NCI-H748 treated with DMSO at 0.1 percent for 48 hours (cell line): ENCODE data around the gene PRKCI.
"Not testable (repeated sequence)": the region's sequence is repeated elsewhere in the genome, so short reads cannot be mapped to it uniquely, and the experiment has no call there.

Experiments
- DNase-seq: peaks from one replicate; lab custom pipeline; 2025; lab: John Stamatoyannopoulos, UW

The PRKCI gene

GRCh38 chr3:170221924-170222646 lies at the start of gene PRKCI:
Gene PRKCI (plus strand): TSS chr3:170222424. CDS start chr3:170222670, 246 bp downstream.
- DNase-seq: peak; percentile 75

DNA sequence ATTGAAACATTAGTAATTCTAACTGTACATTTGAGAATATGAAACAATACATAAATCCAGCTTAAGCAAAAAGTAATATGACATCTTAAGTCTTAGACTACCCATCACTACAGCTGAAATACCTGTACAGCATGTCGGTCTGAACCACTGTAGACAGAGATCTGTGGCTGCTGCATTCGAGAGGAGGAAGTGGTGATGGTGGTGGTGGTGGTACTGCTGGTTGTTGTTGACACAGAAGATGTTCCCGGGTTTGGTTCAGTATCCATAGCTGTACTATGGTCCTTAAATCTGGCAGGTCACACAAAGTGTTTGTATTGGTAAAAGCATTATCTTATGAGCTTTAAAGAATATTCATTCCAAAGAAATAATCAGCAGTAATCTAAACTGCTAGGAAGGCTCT lies 43.6 kb upstream of the PRKCI start:
- no peak for DNase-seq

- DNase-seq: no peak
These were observed 42.8 kb upstream of the PRKCI start for GRCh38 chr3:170179432-170179831.

- no peak for DNase-seq
These were observed 41.9 kb upstream of the PRKCI start for GRCh38 chr3:170180079-170180907.

DNA sequence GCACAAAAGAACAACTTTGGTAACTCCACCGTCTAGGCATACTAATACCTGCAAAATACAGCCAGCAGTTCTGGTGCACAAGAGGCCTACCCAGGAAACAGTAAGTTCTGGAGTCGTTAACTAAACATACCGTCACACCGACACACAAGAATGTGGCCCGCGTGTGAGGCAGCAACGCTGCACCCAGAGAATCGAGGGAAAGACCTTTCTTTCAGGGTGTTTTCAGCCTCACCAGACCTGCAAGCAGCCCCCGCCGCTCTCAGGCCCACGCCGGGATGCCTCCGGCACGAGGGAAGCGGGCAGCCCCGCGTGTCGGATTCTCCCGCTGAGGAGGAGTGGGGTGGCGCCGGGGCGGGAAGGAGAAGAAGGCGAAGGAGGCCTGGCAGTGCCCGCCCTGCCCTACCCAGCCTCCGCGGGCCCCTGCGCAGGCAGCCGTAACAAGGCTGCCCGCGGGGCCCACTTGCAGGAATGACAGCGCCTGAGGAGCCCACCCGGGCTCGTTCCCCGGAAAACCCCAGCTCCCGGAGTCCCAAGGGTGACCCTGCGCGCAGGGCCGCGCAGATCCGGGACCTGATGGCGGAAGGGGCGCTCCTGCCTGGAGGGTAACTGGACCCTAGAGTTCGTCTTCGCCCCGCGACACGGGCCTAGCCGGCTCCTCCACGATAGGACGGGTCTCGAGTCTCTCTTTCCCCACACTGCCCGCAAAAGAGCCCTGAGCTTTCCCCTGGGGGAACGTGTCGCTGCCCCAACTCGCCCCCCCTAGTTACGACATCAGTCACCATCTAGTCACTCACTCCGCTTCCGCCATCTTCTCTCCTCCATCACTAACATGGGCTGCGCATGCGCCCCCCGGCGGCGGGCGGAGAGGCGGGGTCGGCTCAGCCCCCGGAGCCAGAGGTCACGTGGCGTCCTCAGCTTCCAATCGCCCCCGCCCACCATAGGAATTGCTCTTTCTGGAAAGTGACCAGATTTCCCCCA lies 41.0 kb upstream of the PRKCI start, which contains the start of gene PHC3:
TSS of gene PHC3 (minus strand) at position 826 of the 978 bp plus-strand sequence. CDS start at position 808, 18 bp downstream.
- peak; percentile 65 for DNase-seq

DNA sequence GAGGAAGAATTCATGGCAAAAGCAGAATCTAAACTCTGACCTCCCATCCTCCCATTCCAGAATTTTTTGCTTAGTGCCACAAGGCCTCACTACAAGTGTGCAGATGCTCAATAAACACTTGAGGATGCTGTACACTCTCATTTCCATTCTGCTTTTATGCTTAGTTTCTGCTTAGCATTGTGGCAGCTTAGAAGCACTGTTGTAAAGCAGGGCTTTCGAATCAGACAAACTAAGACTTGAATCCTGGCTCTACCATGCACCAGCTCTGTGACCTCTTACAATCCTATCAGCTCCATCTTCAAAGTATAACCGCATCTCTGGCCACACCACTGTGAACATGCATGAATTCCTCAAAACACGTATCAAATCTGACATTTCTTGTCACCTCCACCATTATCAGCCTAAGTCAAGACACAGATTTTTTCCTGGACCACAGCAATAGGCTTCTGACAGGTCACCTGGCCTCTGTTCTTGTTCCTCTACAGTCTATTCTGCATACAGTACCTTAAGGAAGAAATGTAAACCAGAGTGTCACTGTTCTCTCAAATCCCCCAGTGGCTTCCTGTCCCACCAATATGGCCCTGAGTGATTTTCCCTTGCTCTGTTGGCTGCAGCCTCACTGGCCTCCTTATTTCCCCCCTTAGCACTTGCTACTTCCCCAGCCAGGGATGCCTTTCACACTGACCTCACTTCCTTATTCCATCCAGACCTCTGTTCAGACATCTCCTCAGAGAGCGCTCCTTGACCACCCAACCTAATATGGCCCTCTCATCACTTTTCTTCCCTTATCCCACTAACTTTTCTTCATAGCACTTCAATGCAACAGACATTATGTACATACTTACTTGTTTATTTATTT lies 32.6 kb upstream of the PRKCI start:
- DNase-seq: no peak

- DNase-seq: not testable (repeated sequence)
These were observed 26.5 kb upstream of the PRKCI start for GRCh38 chr3:170195759-170196158.

DNA sequence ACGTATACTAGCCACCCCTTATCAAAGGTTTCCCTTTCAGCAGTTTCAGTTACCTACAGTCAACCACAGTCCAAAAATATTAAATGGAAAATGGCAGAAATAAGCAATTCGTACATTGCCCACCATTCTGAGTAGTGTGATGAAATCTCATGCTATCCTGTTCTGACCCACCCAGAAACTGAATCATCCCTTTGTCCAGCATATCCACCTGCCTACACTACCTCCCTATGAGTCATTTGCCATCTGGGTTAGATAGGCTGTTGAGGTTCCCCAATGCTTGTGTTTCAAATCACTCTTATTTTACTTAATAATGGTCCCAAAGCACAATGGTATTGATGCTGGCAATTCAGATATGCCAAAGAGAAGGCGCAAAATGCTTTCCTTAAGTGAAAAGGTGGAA lies 25.4 kb upstream of the PRKCI start:
- DNase-seq: no peak

DNA sequence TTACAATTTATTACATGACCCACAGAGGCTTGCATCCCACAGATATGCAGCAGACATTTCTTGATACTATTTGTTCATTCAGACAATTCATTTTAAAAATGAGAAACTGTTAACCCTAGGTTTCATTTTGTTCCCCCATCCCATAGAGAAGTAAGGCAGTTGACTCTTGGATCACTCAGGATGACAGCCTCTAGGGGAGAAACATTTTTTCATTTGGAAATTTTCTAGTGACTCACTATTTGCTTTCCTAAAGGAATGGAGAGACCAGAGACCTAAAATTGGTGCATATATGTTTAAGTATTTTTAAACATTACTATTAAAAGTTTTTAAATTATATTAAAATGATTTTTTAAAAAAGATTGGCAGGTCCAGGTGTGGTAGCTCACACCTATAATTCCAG lies 21.2 kb upstream of the PRKCI start:
- DNase-seq: no peak

DNA sequence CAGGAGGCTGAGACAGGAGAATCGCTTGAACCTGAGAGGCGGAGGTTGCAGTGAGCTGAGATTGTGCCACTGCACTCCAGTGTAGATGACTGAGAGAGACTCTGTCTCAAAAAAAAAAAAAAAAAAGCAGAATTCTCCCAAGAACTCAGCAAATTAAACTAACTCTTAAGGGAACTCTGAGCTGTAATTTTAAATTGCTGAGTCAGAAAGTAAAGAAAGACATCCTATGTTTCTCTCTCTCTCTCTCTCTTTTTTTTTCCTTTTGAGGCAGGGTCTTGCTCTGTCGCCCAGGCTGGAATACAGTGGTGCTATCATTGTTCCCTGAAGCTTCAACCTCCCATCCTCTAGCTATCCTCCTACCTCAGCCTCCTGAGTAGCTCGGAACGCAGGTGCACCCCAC lies 20.7 kb upstream of the PRKCI start:
- no peak for DNase-seq

DNA sequence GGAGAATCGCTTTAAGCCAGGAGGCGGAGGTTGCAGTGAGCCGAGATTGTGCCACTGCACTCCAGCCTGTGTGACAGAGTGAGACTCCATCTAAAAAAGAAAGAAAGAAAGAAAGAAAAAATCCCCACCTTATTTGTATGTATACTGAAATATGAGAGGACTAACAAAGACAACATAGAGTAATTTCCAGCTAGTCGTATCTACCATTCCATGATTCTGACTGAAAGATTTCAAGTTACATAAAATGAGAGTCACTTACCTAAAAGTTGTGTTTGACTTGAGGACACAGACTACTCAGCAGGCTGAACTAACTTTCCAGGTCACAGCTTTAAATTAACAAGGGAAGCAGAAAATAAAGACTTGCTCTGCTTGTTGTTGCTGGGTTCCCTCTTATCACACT lies 18.8 kb upstream of the PRKCI start:
- no peak for DNase-seq

- no peak for DNase-seq
These were observed 18.2 kb upstream of the PRKCI start for GRCh38 chr3:170204023-170204472.

GRCh38 chr3:170204509-170204908 lies 17.7 kb upstream of the PRKCI start:
- no peak for DNase-seq

GRCh38 chr3:170205302-170205701 lies 16.9 kb upstream of the PRKCI start:
- DNase-seq: no peak

GRCh38 chr3:170206164-170206762 lies 16.0 kb upstream of the PRKCI start:
- not testable (repeated sequence) for DNase-seq

GRCh38 chr3:170207717-170208116 lies 14.5 kb upstream of the PRKCI start:
- no peak for DNase-seq

DNA sequence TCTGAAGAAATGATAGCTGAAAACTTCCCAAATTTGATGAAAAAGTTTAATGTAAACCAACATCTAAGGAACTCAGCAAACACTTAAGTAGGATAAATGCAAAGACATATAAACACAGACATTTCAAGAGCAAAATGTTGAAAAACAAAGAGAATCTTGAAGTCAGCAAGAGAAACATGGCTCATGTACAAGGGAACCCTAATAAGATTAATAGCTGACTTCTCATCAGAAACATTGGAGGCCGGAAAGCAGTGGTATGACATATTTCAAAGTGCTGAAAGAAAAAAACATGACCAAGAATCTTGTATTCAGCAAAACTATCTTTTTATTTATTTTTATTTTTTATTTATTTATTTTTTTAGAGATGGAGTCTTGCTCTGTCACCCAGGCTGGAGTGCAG lies 10.6 kb upstream of the PRKCI start:
- no peak for DNase-seq

GRCh38 chr3:170219850-170220249 lies 2.4 kb upstream of the PRKCI start:
- no peak for DNase-seq

DNA sequence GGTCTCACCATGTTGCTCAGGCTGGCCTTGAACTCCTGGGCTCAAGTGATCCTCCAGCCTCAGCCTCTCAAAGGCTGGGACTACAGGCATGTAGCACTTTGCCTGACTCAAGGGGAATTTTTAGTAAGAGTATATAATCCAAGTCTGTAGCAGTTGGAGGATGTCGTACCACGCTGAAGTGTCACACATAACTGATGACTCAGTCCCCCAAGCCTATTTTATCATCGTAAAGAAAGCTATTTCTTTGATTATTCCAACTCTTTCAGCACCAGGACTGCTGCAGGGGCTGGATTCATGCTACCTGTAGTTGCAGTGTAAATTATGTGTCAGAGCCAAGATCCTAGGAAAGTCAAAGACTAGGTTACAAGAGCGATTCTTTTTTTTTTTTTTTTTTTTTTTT lies 1.4 kb upstream of the PRKCI start:
- DNase-seq: no peak
